ENCODE measurements around the gene ATG9B. TPM values are rescaled to one million over a fixed set of nuclear protein-coding genes. Genes with fewer than 3 reads are reported as not detected.

The ATG9B gene
- total RNA-seq, 1 experiment from 2014 or later = 0.98 TPM

GRCh38 chr7:150997817-150998216, 26.5 kb downstream of the ATG9B start:
- no peaks in the 10 kb centered on the region for H3K36me3 ChIP-seq (ENCODE audit: control insufficient read depth, insufficient read depth, low read length)
- intact Hi-C loops (cut with micrococcal nuclease; ENCODE audit: unreplicated experiment) (no loop called here), in situ Hi-C loops (cut with HindIII; ENCODE audit: low pct_unique_long_range_greater_than_20kb, low sequenced_read_pairs) (no loop called here)
- TF ChIP-seq REST (IDR thresholded peaks at IDR 0.05; ENCODE audit: insufficient read depth in 1 of 2, low read depth in 2 of 2, low read length in 1 of 2) (no peak), TCF7L2 (IDR thresholded peaks at IDR 0.05; ENCODE audit: low read depth, low read length) (no peak), CTCF (IDR thresholded peaks at IDR 0.05) (no peak), SIN3A (IDR thresholded peaks at IDR 0.05; ENCODE audit: borderline replicate concordance, insufficient read depth, low read depth, low read length) (no peak), POLR2AphosphoS5 (IDR thresholded peaks at IDR 0.05; ENCODE audit: low read depth, low read length) (no peak)
- no TSS peak for BruUV-seq (replicated peaks)
- ChIA-PET CTCF (interaction anchor here (0.9 to 1.1 kb wide), 2 partner anchors 12 to 19 kb away, joined by 4 read pairs; no protein-coding TSS in a partner anchor), POLR2A (interaction anchor here (0.5 kb wide), 1 partner anchor 61 kb away, joined by 7 read pairs; no protein-coding TSS in a partner anchor)
- DNase-seq (ENCODE audit: low read depth, low spot score) (no peak), ATAC-seq (no peak)
- no peak overlapping the region for H3K27ac ChIP-seq (ENCODE audit: low read length)
- H3K27me3 ChIP-seq (ENCODE audit: control insufficient read depth, insufficient read depth, low read length) = no peaks in the 10 kb centered on the region
- no peak overlapping the region for H3K4me3 ChIP-seq (ENCODE audit: low read depth in 2 of 2, low read length in 2 of 2)
- no peaks in the 10 kb centered on the region for H3K9me3 ChIP-seq (ENCODE audit: control insufficient read depth, insufficient read depth, low read depth, low read length)
- H3K4me1 ChIP-seq (ENCODE audit: control insufficient read depth, insufficient read depth, low read length) = no peaks in the 10 kb centered on the region; the same call in 1 of the 2 replicates

- no peaks in the 10 kb centered on the region for H3K36me3 ChIP-seq (ENCODE audit: control insufficient read depth, insufficient read depth, low read length)
- DNase-seq (ENCODE audit: low read depth, low spot score) (no peak), ATAC-seq (no peak)
- POLR2A ChIA-PET = no interaction called here
- in situ Hi-C loops (cut with HindIII; ENCODE audit: low pct_unique_long_range_greater_than_20kb, low sequenced_read_pairs) = no loop called here
- TF ChIP-seq POLR2AphosphoS5 (IDR thresholded peaks at IDR 0.05; ENCODE audit: low read depth, low read length) (no peak), SIN3A (IDR thresholded peaks at IDR 0.05; ENCODE audit: borderline replicate concordance, insufficient read depth, low read depth, low read length) (no peak)
- BruUV-seq (replicated peaks) = no TSS peak
- CTCF ChIA-PET = interaction anchor here (0.9 to 1.6 kb wide), 2 partner anchors 11 to 12 kb away, joined by 3 to 4 read pairs; no protein-coding TSS in a partner anchor
- H3K4me3 ChIP-seq (ENCODE audit: low read depth in 2 of 2, low read length in 2 of 2) = no peak overlapping the region
- H3K27ac ChIP-seq (ENCODE audit: low read length) = no peak overlapping the region
- H3K9me3 ChIP-seq (ENCODE audit: control insufficient read depth, insufficient read depth, low read depth, low read length) = no peaks in the 10 kb centered on the region
- intact Hi-C loops (cut with micrococcal nuclease; ENCODE audit: unreplicated experiment) = no loop called here
- no peaks in the 10 kb centered on the region; the same call in 1 of the 2 replicates for H3K4me1 ChIP-seq (ENCODE audit: control insufficient read depth, insufficient read depth, low read length)
- no peaks in the 10 kb centered on the region for H3K27me3 ChIP-seq (ENCODE audit: control insufficient read depth, insufficient read depth, low read length)
Measured at GRCh38 chr7:150997075-150997511, 27.2 kb downstream of the ATG9B start.

- Histone ChIP-seq H3K27me3 (ENCODE audit: control insufficient read depth, insufficient read depth, low read length) (no peaks in the 10 kb centered on the region), H3K9me3 (ENCODE audit: control insufficient read depth, insufficient read depth, low read depth, low read length) (no peaks in the 10 kb centered on the region), H3K36me3 (ENCODE audit: control insufficient read depth, insufficient read depth, low read length) (no peaks in the 10 kb centered on the region), H3K27ac (ENCODE audit: low read length) (no peak overlapping the region), H3K4me1 (ENCODE audit: control insufficient read depth, insufficient read depth, low read length) (no peaks in the 10 kb centered on the region; the same call in 1 of the 2 replicates), H3K4me3 (ENCODE audit: low read depth in 2 of 2, low read length in 2 of 2) (no peak overlapping the region)
- BruUV-seq (replicated peaks) = no TSS peak
- ATAC-seq = no peak
- TF ChIP-seq SIN3A (IDR thresholded peaks at IDR 0.05; ENCODE audit: borderline replicate concordance, insufficient read depth, low read depth, low read length) (no peak), POLR2AphosphoS5 (IDR thresholded peaks at IDR 0.05; ENCODE audit: low read depth, low read length) (no peak), REST (IDR thresholded peaks at IDR 0.05; ENCODE audit: insufficient read depth in 1 of 2, low read depth in 2 of 2, low read length in 1 of 2) (no peak), CTCF (IDR thresholded peaks at IDR 0.05) (no peak), TCF7L2 (IDR thresholded peaks at IDR 0.05; ENCODE audit: low read depth, low read length) (no peak)
- DNase-seq (ENCODE audit: low read depth, low spot score) = no peak
- POLR2A ChIA-PET = no interaction called here
- CTCF ChIA-PET = interaction anchor here (1.6 kb wide), 1 partner anchor 10 kb away, joined by 3 read pairs; no protein-coding TSS in a partner anchor
- intact Hi-C loops (cut with micrococcal nuclease; ENCODE audit: unreplicated experiment) = no loop called here
- in situ Hi-C loops (cut with HindIII; ENCODE audit: low pct_unique_long_range_greater_than_20kb, low sequenced_read_pairs) = no loop called here
Measured at GRCh38 chr7:150996376-150997074, 27.8 kb downstream of the ATG9B start.

Measured in Panc1 (cell line).